ENCODE results near the gene EPDR1.

EPDR1 gene

GRCh38 chr7:37920305-37920848, at the start of gene EPDR1:
Gene EPDR1 (plus strand): TSS chr7:37920640. CDS start chr7:37920940, 300 bp downstream.
- in situ Hi-C loops (cut with HindIII; ENCODE audit: low pct_ligation_motif_present, low pct_unique_long_range_greater_than_20kb, low sequenced_read_pairs): loop anchor here (25.0 kb wide), 1 partner anchor 267 kb away; the partner anchor contains the start of gene STARD3NL
- DNase-seq: peak; percentile 90

GRCh38 chr7:37882086-37882485, 38.4 kb upstream of the EPDR1 start:
- no peak for DNase-seq
- in situ Hi-C loops (cut with HindIII; ENCODE audit: low pct_ligation_motif_present, low pct_unique_long_range_greater_than_20kb, low sequenced_read_pairs): no loop called here

GRCh38 chr7:37893359-37893758, 27.1 kb upstream of the EPDR1 start:
- no peak for DNase-seq
- in situ Hi-C loops (cut with HindIII; ENCODE audit: low pct_ligation_motif_present, low pct_unique_long_range_greater_than_20kb, low sequenced_read_pairs): no loop called here

- in situ Hi-C loops (cut with HindIII; ENCODE audit: low pct_ligation_motif_present, low pct_unique_long_range_greater_than_20kb, low sequenced_read_pairs): no loop called here
- DNase-seq: no peak
Measured at GRCh38 chr7:37894671-37895070, 25.8 kb upstream of the EPDR1 start.

- in situ Hi-C loops (cut with HindIII; ENCODE audit: low pct_ligation_motif_present, low pct_unique_long_range_greater_than_20kb, low sequenced_read_pairs): loop anchor here (25.0 kb wide), 1 partner anchor 288 kb away; the partner anchor contains the start of gene STARD3NL
- DNase-seq: peak; percentile 93
Measured at GRCh38 chr7:37899712-37900247, 20.7 kb upstream of the EPDR1 start.

- peak; percentile 81 for DNase-seq
- in situ Hi-C loops (cut with HindIII; ENCODE audit: low pct_ligation_motif_present, low pct_unique_long_range_greater_than_20kb, low sequenced_read_pairs): loop anchor here (25.0 kb wide), 1 partner anchor 286 kb away; the partner anchor contains the start of gene STARD3NL
Measured at GRCh38 chr7:37901236-37901827, 19.1 kb upstream of the EPDR1 start.

GRCh38 chr7:37901890-37902524, 18.4 kb upstream of the EPDR1 start:
- DNase-seq: peak; percentile 85
- in situ Hi-C loops (cut with HindIII; ENCODE audit: low pct_ligation_motif_present, low pct_unique_long_range_greater_than_20kb, low sequenced_read_pairs): loop anchor here (25.0 kb wide), 1 partner anchor 285 kb away; the partner anchor contains the start of gene STARD3NL

- peak; percentile 52 for DNase-seq
- in situ Hi-C loops (cut with HindIII; ENCODE audit: low pct_ligation_motif_present, low pct_unique_long_range_greater_than_20kb, low sequenced_read_pairs): loop anchor here (25.0 kb wide), 1 partner anchor 279 kb away; the partner anchor contains the start of gene STARD3NL
Measured at GRCh38 chr7:37908221-37908788, 12.1 kb upstream of the EPDR1 start.

- in situ Hi-C loops (cut with HindIII; ENCODE audit: low pct_ligation_motif_present, low pct_unique_long_range_greater_than_20kb, low sequenced_read_pairs): loop anchor here (25.0 kb wide), 1 partner anchor 275 kb away; the partner anchor contains the start of gene STARD3NL
Measured at GRCh38 chr7:37912756-37913155, 7.7 kb upstream of the EPDR1 start.

GRCh38 chr7:37915438-37915837, 5.0 kb upstream of the EPDR1 start:
- in situ Hi-C loops (cut with HindIII; ENCODE audit: low pct_ligation_motif_present, low pct_unique_long_range_greater_than_20kb, low sequenced_read_pairs): loop anchor here (25.0 kb wide), 1 partner anchor 272 kb away; the partner anchor contains the start of gene STARD3NL
- no peak for DNase-seq

More at GRCh38 chr7:37912756-37913155, 7.7 kb upstream of the EPDR1 start:
- no peak for DNase-seq

GRCh38 chr7:37916017-37916672, 4.3 kb upstream of the EPDR1 start:
- DNase-seq: no peak
- in situ Hi-C loops (cut with HindIII; ENCODE audit: low pct_ligation_motif_present, low pct_unique_long_range_greater_than_20kb, low sequenced_read_pairs): loop anchor here (25.0 kb wide), 1 partner anchor 271 kb away; the partner anchor contains the start of gene STARD3NL

- in situ Hi-C loops (cut with HindIII; ENCODE audit: low pct_ligation_motif_present, low pct_unique_long_range_greater_than_20kb, low sequenced_read_pairs): loop anchor here (25.0 kb wide), 1 partner anchor 270 kb away; the partner anchor contains the start of gene STARD3NL
Measured at GRCh38 chr7:37916673-37917660, 3.5 kb upstream of the EPDR1 start, which contains the start of gene SFRP4. Gene SFRP4 (minus strand): TSS chr7:37916817. CDS start chr7:37916537, 280 bp downstream.

GRCh38 chr7:37918526-37918925, 1.9 kb upstream of the EPDR1 start:
- in situ Hi-C loops (cut with HindIII; ENCODE audit: low pct_ligation_motif_present, low pct_unique_long_range_greater_than_20kb, low sequenced_read_pairs): loop anchor here (25.0 kb wide), 1 partner anchor 269 kb away; the partner anchor contains the start of gene STARD3NL
- no peak for DNase-seq

More at GRCh38 chr7:37916673-37917660, 3.5 kb upstream of the EPDR1 start, which contains the start of gene SFRP4:
- peak; percentile 92 for DNase-seq

GRCh38 chr7:37920849-37921805, 687 bp downstream of the EPDR1 start:
- in situ Hi-C loops (cut with HindIII; ENCODE audit: low pct_ligation_motif_present, low pct_unique_long_range_greater_than_20kb, low sequenced_read_pairs): loop anchor here (25.0 kb wide), 1 partner anchor 266 kb away; the partner anchor contains the start of gene STARD3NL
- DNase-seq: peak; percentile 83

- DNase-seq: no peak
- in situ Hi-C loops (cut with HindIII; ENCODE audit: low pct_ligation_motif_present, low pct_unique_long_range_greater_than_20kb, low sequenced_read_pairs): loop anchor here (25.0 kb wide), 1 partner anchor 265 kb away; the partner anchor contains the start of gene STARD3NL
Measured at GRCh38 chr7:37921876-37922275, 1.4 kb downstream of the EPDR1 start.

Measured in ACHN (cell line).